Prostate gland (tissue), 2 donors: ENCODE measurements around the gene DSCAM.

Source experiments
- POLR2AphosphoS5 ChIP-seq: sonication (generic); formaldehyde crosslinking; IDR thresholded peaks from one replicate; pipeline ENCODE4 v1.6.1; 2017; ENCODE audit warnings: antibody characterized with exemption
- TF ChIP-seq, protein P1 (sequence below), 4 experiments: fragments of 200-600 bp in 2 of 4; fragments of 450-650 bp in 2 of 4; sonication (generic) in 2 of 4; IDR thresholded peaks; 1 replicate in 3 of 4; 2 replicates in 1 of 4; pipeline ENCODE4 v1.5.1; 2016 to 2019; ENCODE audit warnings: antibody characterized with exemption in 4 of 4, mild to moderate bottlenecking in 2 of 4, moderate library complexity in 2 of 4

GRCh38 chr21:39966786-39967185 is 880.2 kb downstream of the DSCAM start:
- TF ChIP-seq, protein P1, sequence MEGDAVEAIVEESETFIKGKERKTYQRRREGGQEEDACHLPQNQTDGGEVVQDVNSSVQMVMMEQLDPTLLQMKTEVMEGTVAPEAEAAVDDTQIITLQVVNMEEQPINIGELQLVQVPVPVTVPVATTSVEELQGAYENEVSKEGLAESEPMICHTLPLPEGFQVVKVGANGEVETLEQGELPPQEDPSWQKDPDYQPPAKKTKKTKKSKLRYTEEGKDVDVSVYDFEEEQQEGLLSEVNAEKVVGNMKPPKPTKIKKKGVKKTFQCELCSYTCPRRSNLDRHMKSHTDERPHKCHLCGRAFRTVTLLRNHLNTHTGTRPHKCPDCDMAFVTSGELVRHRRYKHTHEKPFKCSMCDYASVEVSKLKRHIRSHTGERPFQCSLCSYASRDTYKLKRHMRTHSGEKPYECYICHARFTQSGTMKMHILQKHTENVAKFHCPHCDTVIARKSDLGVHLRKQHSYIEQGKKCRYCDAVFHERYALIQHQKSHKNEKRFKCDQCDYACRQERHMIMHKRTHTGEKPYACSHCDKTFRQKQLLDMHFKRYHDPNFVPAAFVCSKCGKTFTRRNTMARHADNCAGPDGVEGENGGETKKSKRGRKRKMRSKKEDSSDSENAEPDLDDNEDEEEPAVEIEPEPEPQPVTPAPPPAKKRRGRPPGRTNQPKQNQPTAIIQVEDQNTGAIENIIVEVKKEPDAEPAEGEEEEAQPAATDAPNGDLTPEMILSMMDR (IDR thresholded peaks at IDR 0.05) = no peak
- no peak for TF ChIP-seq POLR2AphosphoS5
